ENCODE measurements around the gene KLHL6.

GRCh38 chr3:183484431-183485075 is 71.0 kb downstream of the KLHL6 start:
- TF ChIP-seq, protein P1, sequence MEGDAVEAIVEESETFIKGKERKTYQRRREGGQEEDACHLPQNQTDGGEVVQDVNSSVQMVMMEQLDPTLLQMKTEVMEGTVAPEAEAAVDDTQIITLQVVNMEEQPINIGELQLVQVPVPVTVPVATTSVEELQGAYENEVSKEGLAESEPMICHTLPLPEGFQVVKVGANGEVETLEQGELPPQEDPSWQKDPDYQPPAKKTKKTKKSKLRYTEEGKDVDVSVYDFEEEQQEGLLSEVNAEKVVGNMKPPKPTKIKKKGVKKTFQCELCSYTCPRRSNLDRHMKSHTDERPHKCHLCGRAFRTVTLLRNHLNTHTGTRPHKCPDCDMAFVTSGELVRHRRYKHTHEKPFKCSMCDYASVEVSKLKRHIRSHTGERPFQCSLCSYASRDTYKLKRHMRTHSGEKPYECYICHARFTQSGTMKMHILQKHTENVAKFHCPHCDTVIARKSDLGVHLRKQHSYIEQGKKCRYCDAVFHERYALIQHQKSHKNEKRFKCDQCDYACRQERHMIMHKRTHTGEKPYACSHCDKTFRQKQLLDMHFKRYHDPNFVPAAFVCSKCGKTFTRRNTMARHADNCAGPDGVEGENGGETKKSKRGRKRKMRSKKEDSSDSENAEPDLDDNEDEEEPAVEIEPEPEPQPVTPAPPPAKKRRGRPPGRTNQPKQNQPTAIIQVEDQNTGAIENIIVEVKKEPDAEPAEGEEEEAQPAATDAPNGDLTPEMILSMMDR (IDR thresholded peaks at IDR 0.05; ENCODE audit: low read length) = no peak
- TF ChIP-seq EZH2phosphoT487 (IDR thresholded peaks at IDR 0.05; ENCODE audit: low read length) = no peak
